Mononuclear cell (primary cell): ENCODE measurements around the gene RBFOX1. TPM values are rescaled to one million over a fixed set of nuclear protein-coding genes. Genes with fewer than 3 reads are reported as not detected.

Source experiments
- H3K27me3 ChIP-seq: 2 replicates; pipeline ENCODE4 v1.6.0; 2011; ENCODE audit warnings: low read length, control low read depth; ENCODE audit not compliant: insufficient read depth
- H3K4me1 ChIP-seq: 2 replicates; pipeline ENCODE4 v1.5.1; 2011; ENCODE audit warnings: mild to moderate bottlenecking, low read length, control low read depth; ENCODE audit not compliant: insufficient read depth
- H3K4me3 ChIP-seq: 2 replicates; pipeline ENCODE4 v1.5.1; 2011; ENCODE audit warnings: mild to moderate bottlenecking, low read length, moderate library complexity
- H3K9me3 ChIP-seq: 2 replicates; pipeline ENCODE4 v1.5.1; 2011; ENCODE audit warnings: low read depth, mild to moderate bottlenecking, control low read depth, low read length
- total RNA-seq: library from RNA; depleted of rRNA; stranded (reverse); fragments of >200 nt; gene quantifications from one replicate; pipeline ENCODE4 v1.2.3, GENCODE V29; 2012

The RBFOX1 gene
- total RNA-seq, 1 donor: not detected

DNA sequence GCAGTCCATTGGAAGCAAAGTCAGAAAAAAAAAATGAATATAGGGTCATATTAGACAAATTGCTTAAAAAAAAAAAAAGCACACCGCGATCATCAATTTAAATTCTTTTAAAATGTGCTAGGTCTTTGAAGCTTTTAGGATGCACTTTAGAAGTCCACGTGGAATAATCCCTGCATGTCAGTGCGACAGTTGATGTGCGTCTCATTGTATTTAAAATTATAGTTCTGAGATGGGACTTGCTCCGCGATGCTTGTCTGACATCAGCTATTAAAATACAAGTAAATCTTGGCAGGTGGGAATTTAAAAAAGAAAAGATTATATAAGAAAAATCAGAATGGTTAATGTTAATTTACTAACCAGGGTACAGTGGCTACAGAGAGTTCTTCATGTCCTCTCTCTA lies 105.2 kb downstream of the RBFOX1 start:
- no peaks in the 10 kb centered on the region for H3K4me1 ChIP-seq
- H3K27me3 ChIP-seq: no peaks in the 10 kb centered on the region
- no peak overlapping the region for H3K4me3 ChIP-seq
- no peaks in the 10 kb centered on the region for H3K9me3 ChIP-seq

DNA sequence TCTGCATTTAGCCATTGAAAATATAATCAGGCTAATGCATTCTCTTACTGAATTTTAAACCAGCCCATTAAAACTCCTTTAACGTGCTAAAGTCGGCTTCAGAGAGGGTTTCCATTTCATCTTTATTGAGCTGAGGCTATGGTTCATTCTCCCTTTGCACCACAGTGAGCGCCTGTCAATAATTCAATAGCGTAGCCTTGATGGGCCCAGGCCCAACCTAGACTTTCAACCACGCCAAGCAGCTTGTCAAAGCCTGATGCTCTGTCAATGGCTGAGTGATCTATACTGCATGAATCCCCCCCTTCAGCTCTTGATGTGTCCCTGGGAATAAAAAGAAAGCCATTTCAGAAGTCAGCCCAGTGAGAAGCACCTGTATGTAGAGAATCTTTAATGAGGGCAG lies 106.0 kb downstream of the RBFOX1 start:
- no peaks in the 10 kb centered on the region for H3K9me3 ChIP-seq
- H3K4me3 ChIP-seq: no peak overlapping the region
- no peaks in the 10 kb centered on the region for H3K27me3 ChIP-seq
- no peaks in the 10 kb centered on the region for H3K4me1 ChIP-seq

DNA sequence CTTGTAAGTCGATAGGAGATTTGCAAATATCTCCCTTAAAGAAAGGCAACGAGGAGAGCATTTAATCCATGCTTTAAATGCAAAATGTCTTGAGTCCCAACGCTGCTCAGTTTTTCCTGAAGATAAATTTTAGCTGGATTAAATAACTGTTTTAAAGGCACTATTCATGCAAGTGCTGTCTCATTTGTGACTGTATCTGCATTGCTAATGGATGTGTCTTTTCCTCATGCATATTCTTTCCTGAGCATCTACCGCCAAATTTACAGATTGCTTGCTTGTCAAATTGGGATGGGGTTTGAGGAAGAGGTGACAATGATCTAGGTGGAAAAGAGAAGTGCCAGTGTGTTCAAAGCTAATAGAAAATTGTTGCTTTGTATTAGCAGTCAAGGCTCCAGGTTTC lies 106.9 kb downstream of the RBFOX1 start:
- H3K9me3 ChIP-seq: no peaks in the 10 kb centered on the region
- no peaks in the 10 kb centered on the region for H3K4me1 ChIP-seq
- H3K4me3 ChIP-seq: no peak overlapping the region
- no peaks in the 10 kb centered on the region for H3K27me3 ChIP-seq

DNA sequence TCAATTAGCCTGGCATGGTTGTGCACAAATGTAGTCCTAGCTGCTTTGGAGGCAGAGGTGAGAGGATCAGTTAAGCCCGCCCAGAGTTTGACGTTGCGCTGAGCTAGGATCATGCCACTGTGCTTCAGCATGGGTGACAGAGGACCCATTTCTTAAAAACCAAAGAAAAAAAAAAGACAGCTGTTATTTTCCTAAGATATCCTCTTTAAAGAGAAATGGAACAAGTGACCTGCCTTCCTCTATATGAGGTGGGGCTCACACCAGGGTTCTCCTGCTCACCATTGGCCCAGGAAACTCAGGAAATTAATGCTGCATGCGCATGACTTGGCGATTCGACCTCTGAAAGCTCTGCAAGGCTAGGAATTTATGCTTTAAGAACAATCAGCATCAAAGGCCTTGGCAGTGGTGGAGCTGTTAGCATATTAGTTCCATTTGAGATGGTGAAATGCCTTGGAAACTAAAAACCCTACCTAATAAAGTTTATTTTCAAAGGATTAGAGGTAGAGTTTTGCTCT lies 108.3 kb downstream of the RBFOX1 start:
- H3K4me3 ChIP-seq: no peak overlapping the region
- no peaks in the 10 kb centered on the region for H3K9me3 ChIP-seq
- no peaks in the 10 kb centered on the region for H3K4me1 ChIP-seq
- no peaks in the 10 kb centered on the region for H3K27me3 ChIP-seq

GRCh38 chr16:7442050-7442449 lies 109.4 kb downstream of the RBFOX1 start:
- Histone ChIP-seq H3K4me3 (no peak overlapping the region), H3K9me3 (no peaks in the 10 kb centered on the region), H3K27me3 (no peaks in the 10 kb centered on the region), H3K4me1 (no peaks in the 10 kb centered on the region)

DNA sequence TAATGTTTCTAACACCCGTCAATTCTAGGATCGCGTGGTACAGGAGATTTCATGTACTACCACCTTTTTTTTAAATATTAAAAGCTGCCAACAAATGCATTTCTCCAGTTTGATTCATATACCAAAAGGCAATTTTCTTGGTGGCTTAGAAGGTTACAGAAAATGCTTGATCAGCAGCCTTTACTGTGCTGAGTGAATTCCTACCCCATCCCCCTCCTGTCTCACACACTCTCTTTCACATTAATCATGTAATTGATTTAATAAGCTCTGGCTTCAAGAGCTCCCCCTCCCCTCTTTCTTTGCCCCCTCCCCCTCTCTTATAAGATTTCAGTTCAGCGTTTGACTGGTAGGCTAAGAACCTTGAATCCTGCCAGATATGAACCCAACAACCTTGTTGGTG lies 110.5 kb downstream of the RBFOX1 start:
- no peaks in the 10 kb centered on the region for H3K27me3 ChIP-seq
- no peak overlapping the region for H3K4me3 ChIP-seq
- no peaks in the 10 kb centered on the region for H3K4me1 ChIP-seq
- no peaks in the 10 kb centered on the region for H3K9me3 ChIP-seq

DNA sequence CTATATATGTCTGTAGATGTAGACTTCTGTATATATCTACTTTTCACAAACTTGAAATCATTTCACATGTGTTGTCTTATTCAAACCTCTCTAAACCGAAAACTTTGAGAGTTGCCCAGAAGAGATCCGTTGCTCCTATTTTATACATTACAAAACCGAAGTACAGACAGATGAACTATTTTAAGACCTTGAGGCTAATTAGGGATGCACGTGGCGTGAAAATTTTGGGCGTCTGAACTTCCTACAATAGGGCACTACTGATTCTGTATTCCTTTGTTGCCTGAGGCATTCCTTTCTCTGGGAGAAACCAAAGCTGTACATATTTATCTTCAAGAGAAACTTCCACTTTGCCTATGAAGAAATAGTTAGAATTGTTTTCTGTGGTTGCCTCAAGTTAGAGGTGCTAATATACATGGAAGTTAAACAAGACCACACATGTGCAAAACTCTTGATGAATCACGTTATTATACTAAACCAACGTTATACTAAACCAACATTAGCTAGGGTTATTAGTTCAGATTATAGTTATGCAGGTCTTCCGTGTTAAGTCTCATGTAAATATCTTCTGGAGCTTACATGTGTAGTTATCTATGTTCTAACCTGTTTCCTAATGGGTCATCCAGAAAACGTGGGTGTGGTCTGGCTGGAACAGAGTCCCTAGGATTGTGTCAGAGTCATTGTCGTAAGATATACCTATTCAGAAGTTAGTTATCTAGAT lies 111.2 kb downstream of the RBFOX1 start:
- H3K9me3 ChIP-seq: no peaks in the 10 kb centered on the region
- no peaks in the 10 kb centered on the region for H3K4me1 ChIP-seq
- no peaks in the 10 kb centered on the region for H3K27me3 ChIP-seq
- H3K4me3 ChIP-seq: no peak overlapping the region

DNA sequence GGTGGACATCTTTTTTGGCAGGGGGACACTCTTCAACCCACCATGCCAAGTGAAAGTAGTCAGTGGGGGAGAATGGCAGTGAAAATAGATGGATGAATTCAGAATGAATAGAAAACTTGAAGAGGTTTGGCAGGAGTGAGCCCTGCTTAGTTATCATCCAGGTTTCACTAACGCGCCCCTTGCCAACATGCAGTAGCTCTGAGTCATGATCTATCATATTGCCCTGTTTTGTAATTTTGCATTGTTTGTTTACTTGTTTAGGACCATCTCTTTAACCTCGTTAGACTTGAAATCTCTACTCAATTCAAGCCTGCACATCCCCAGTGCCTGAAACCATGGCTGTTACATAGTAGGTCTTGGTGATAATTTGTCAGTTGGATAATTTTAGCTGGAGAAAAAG lies 116.7 kb downstream of the RBFOX1 start:
- H3K27me3 ChIP-seq: no peaks in the 10 kb centered on the region
- no peaks in the 10 kb centered on the region for H3K4me1 ChIP-seq
- H3K9me3 ChIP-seq: no peaks in the 10 kb centered on the region
- no peak overlapping the region for H3K4me3 ChIP-seq

- Histone ChIP-seq H3K27me3 (no peaks in the 10 kb centered on the region), H3K4me1 (no peaks in the 10 kb centered on the region), H3K4me3 (no peak overlapping the region), H3K9me3 (no peaks in the 10 kb centered on the region)
These were observed 117.2 kb downstream of the RBFOX1 start for GRCh38 chr16:7449808-7450207.

GRCh38 chr16:7450440-7450839 lies 117.8 kb downstream of the RBFOX1 start:
- Histone ChIP-seq H3K27me3 (no peaks in the 10 kb centered on the region), H3K9me3 (no peaks in the 10 kb centered on the region), H3K4me3 (no peak overlapping the region), H3K4me1 (no peaks in the 10 kb centered on the region)

DNA sequence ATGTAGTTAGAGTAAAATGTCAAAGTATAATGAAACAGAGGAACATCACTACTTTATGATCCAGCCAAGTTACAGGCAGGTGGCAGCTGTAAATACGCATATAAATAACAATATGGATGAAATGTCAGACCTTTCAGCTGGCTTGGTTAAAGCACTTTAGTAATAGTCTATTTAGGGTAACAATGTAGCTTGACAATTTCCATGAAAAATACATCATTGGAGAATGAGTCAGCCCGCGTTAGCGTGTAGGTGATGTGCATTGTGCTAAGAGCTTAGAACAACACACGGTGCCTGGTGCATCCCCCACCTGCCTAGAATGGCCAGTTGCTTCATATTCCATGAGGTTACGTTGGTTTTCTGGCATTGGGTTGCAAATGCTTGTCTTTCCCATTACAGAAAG lies 119.4 kb downstream of the RBFOX1 start:
- H3K9me3 ChIP-seq: no peaks in the 10 kb centered on the region
- no peaks in the 10 kb centered on the region for H3K27me3 ChIP-seq
- no peaks in the 10 kb centered on the region for H3K4me1 ChIP-seq
- no peak overlapping the region for H3K4me3 ChIP-seq

DNA sequence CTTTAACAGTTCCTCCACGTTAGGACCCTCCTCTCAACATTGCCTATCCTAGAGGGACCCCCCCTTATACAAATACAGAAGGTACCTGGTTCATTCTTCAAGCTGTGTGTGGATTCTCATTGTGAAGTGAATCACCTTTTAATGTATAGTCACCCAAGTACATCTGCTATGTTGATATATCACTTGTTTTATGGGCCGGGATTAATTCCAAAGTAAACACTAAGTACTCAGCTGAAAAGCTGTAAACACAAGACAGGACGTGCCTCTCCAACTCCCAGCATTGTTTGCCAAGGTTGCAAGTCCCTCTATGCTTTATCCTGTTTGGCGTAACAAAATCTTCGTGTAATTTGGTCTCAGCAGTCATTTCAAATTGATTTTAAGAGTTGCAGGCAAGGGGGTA lies 123.6 kb downstream of the RBFOX1 start:
- Histone ChIP-seq H3K27me3 (no peaks in the 10 kb centered on the region), H3K4me3 (no peak overlapping the region), H3K4me1 (no peaks in the 10 kb centered on the region), H3K9me3 (no peaks in the 10 kb centered on the region)

- no peaks in the 10 kb centered on the region for H3K9me3 ChIP-seq
- no peak overlapping the region for H3K4me3 ChIP-seq
- no peaks in the 10 kb centered on the region for H3K4me1 ChIP-seq
- H3K27me3 ChIP-seq: no peaks in the 10 kb centered on the region
These were observed 125.5 kb downstream of the RBFOX1 start for GRCh38 chr16:7458144-7458543.

GRCh38 chr16:7470344-7470743 lies 137.7 kb downstream of the RBFOX1 start:
- Histone ChIP-seq H3K9me3 (no peaks in the 10 kb centered on the region), H3K4me3 (no peak overlapping the region), H3K27me3 (no peaks in the 10 kb centered on the region), H3K4me1 (no peaks in the 10 kb centered on the region)

- Histone ChIP-seq H3K9me3 (no peaks in the 10 kb centered on the region), H3K27me3 (no peaks in the 10 kb centered on the region), H3K4me3 (no peak overlapping the region), H3K4me1 (no peaks in the 10 kb centered on the region)
These were observed 138.6 kb downstream of the RBFOX1 start for GRCh38 chr16:7471268-7471667.

DNA sequence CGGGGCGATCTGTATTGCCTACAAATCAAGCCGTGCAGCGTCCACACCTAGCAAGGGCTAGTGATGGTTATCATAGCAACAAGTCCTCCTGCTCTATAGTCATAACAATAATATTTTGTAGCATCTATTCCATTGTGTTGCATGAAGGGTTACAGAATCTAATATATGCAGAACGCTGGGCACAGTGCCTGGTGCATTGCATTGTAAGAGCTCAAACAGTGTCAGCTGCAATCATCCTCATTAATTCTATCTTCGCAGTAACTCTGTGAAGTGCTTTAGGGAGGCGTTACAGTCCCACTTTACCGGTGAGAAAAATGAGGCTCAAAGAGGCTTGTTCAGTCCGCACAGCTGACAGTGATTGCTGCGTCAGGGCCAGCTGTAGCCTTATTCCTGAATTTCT lies 149.4 kb downstream of the RBFOX1 start:
- Histone ChIP-seq H3K9me3 (no peaks in the 10 kb centered on the region), H3K4me1 (no peaks in the 10 kb centered on the region), H3K27me3 (no peaks in the 10 kb centered on the region), H3K4me3 (no peak overlapping the region)
